SK-N-SH (cell line): ENCODE measurements around the gene CCDC40. TPM values are rescaled to one million over a fixed set of nuclear protein-coding genes. Genes with fewer than 3 reads are reported as not detected.

ENCODE experiments used
- CTCF ChIA-PET: fragments of 300-600, 350-600 bp; formaldehyde crosslinking; extraction: SDS; loops from one replicate; lab custom pipeline; 2021; lab: Yijun Ruan, JAX
- POLR2A ChIA-PET: fragments of 350-600 bp; sonication (Branson Sonifier 250); formaldehyde crosslinking; extraction: SDS; loops from one replicate; lab custom pipeline; 2020; ENCODE audit warnings: antibody characterized with exemption, inconsistent platforms; lab: Yijun Ruan, JAX
- DNase-seq: peaks from one replicate; pipeline ENCODE4 v3.0.0; 2012
- H2AFZ ChIP-seq: fragments of 200-600 bp; sonication (generic); 2 replicates; pipeline ENCODE4 v1.8.1; 2016; ENCODE audit warnings: antibody characterized with exemption, mild to moderate bottlenecking, low read depth
- H3F3A ChIP-seq: fragments of 200-600 bp; sonication (generic); replicated peaks from 2 replicates; pipeline ENCODE3; 2016; ENCODE audit warnings: antibody characterized with exemption, mild to moderate bottlenecking; ENCODE audit not compliant: insufficient read depth
- H3K27ac ChIP-seq, 2 experiments: fragments of 200-500 bp in 1 of 2; fragments of 200-600 bp in 1 of 2; sonication (Bioruptor generic) in 1 of 2; sonication (generic), shearing (Covaris generic) in 1 of 2; 2 replicates each; pipeline versions ENCODE4 v1.5.1 to v1.6.1; 2014 to 2016; ENCODE audit warnings: low read depth in 2 of 2, inconsistent platforms in 1 of 2, low read length in 1 of 2, mild to moderate bottlenecking in 1 of 2, mixed read lengths in 1 of 2
- H3K27me3 ChIP-seq: fragments of 200-600 bp; sonication (generic), shearing (Covaris generic); 2 replicates; pipeline ENCODE4 v1.6.1; 2016; ENCODE audit warnings: mixed run types; ENCODE audit not compliant: insufficient read depth
- H3K36me3 ChIP-seq, 2 experiments: fragments of 200-500 bp in 1 of 2; fragments of 200-600 bp in 1 of 2; sonication (Bioruptor generic) in 1 of 2; sonication (generic) in 1 of 2; replicated peaks in 1 of 2; 2 replicates each; pipeline versions ENCODE3 to v1.5.1; 2014 to 2016; ENCODE audit warnings: low read length in 1 of 2, mild to moderate bottlenecking in 1 of 2; ENCODE audit not compliant: insufficient read depth in 2 of 2, control insufficient read depth in 1 of 2
- H3K4me1 ChIP-seq, 2 experiments: fragments of 200-500 bp in 1 of 2; fragments of 200-600 bp in 1 of 2; sonication (Bioruptor generic) in 1 of 2; sonication (generic), shearing (Covaris generic) in 1 of 2; 2 replicates each; pipeline versions ENCODE4 v1.5.1 to v1.6.1; 2014 to 2016; ENCODE audit warnings: low read depth in 1 of 2, low read length in 1 of 2, mixed run types in 1 of 2; ENCODE audit not compliant: insufficient read depth in 2 of 2, control insufficient read depth in 1 of 2
- H3K4me2 ChIP-seq: fragments of 200-600 bp; sonication (generic), shearing (Covaris generic); 2 replicates; pipeline ENCODE4 v1.6.1; 2017; ENCODE audit warnings: mixed run types
- H3K4me3 ChIP-seq, 2 experiments: fragments of 200-500 bp in 1 of 2; fragments of 200-600 bp in 1 of 2; sonication (Bioruptor generic) in 1 of 2; sonication (generic), shearing (Covaris generic) in 1 of 2; 2 replicates each; pipeline versions ENCODE4 v1.5.1 to v1.8.1; 2014 to 2016; ENCODE audit warnings: low read depth in 2 of 2, inconsistent platforms in 1 of 2, low read length in 1 of 2, mild to moderate bottlenecking in 1 of 2, mixed read lengths in 1 of 2, moderate library complexity in 1 of 2
- H3K79me2 ChIP-seq: fragments of 200-600 bp; sonication (generic); 2 replicates; pipeline ENCODE4 v1.8.1; 2017; ENCODE audit warnings: mild to moderate bottlenecking; ENCODE audit not compliant: insufficient read depth
- H3K9ac ChIP-seq: fragments of 200-600 bp; sonication (generic); 2 replicates; pipeline ENCODE4 v1.6.1; 2017; ENCODE audit warnings: mixed run types
- H3K9me2 ChIP-seq: fragments of 200-600 bp; sonication (generic); 2 replicates; pipeline ENCODE4 v1.6.1; 2017; ENCODE audit warnings: mixed run types
- H3K9me3 ChIP-seq: fragments of 200-600 bp; sonication (generic); 2 replicates; pipeline ENCODE4 v1.6.1; 2017; ENCODE audit warnings: mixed run types, mild to moderate bottlenecking, moderate library complexity
- H4K20me1 ChIP-seq: fragments of 200-600 bp; sonication (generic); 2 replicates; pipeline ENCODE4 v1.6.1; 2017; ENCODE audit warnings: mild to moderate bottlenecking, mixed run types; ENCODE audit not compliant: insufficient read depth
- CHD2 ChIP-seq: fragments of 150-350 bp; IDR thresholded peaks from 2 replicates; pipeline ENCODE4 v1.6.1; 2018; ENCODE audit warnings: low read length; ENCODE audit not compliant: partially characterized antibody
- EP300 ChIP-seq, 2 experiments: IDR thresholded peaks; 2 replicates each; pipeline versions ENCODE4 v1.4.0 to v1.6.1; 2012; ENCODE audit warnings: borderline replicate concordance in 1 of 2, low read depth in 1 of 2, low read length in 1 of 2
- EZH2phosphoT487 ChIP-seq: fragments of 200-600 bp; sonication (generic); IDR thresholded peaks from 2 replicates; pipeline ENCODE4 v1.6.1; 2017; ENCODE audit warnings: low read depth, mixed run types, mild to moderate bottlenecking, antibody characterized with exemption, moderate library complexity, borderline replicate concordance
- FOSL2 ChIP-seq: IDR thresholded peaks from 2 replicates; pipeline ENCODE4 v1.4.0; 2012; ENCODE audit warnings: low read depth, mild to moderate bottlenecking, moderate library complexity, borderline replicate concordance
- FOXJ3 ChIP-seq: sonication (generic); formaldehyde crosslinking; IDR thresholded peaks from 2 replicates; pipeline ENCODE4 v1.5.1; 2020; ENCODE audit warnings: mild to moderate bottlenecking, missing genetic modification reagents
- FOXM1 ChIP-seq: IDR thresholded peaks from 2 replicates; pipeline ENCODE4 v1.4.0; 2012; ENCODE audit warnings: low read depth, mild to moderate bottlenecking
- JUND ChIP-seq: IDR thresholded peaks from 2 replicates; pipeline ENCODE4 v1.4.0; 2012
- MEF2A ChIP-seq: IDR thresholded peaks from 2 replicates; pipeline ENCODE4 v1.4.0; 2012; ENCODE audit warnings: low read depth, borderline replicate concordance
- NFIC ChIP-seq: IDR thresholded peaks from 2 replicates; pipeline ENCODE4 v1.4.0; 2012; ENCODE audit warnings: borderline replicate concordance
- NRF1 ChIP-seq: IDR thresholded peaks from 2 replicates; pipeline ENCODE4 v1.6.1; 2012; ENCODE audit warnings: low read depth, mild to moderate bottlenecking, low read length
- SIN3A ChIP-seq: IDR thresholded peaks from 2 replicates; pipeline ENCODE4 v1.6.1; 2012; ENCODE audit warnings: low read depth, mild to moderate bottlenecking, low read length, moderate library complexity, borderline replicate concordance
- SMC3 ChIP-seq: IDR thresholded peaks from 2 replicates; pipeline ENCODE4 v1.6.1; 2012; ENCODE audit warnings: low read depth, low read length, improper control_type of control experiment
- TAF1 ChIP-seq: IDR thresholded peaks from 2 replicates; pipeline ENCODE4 v1.6.1; 2012; ENCODE audit warnings: low read depth, mild to moderate bottlenecking, low read length, moderate library complexity, borderline replicate concordance
- TCF12 ChIP-seq: IDR thresholded peaks from 2 replicates; pipeline ENCODE4 v1.4.0; 2012
- YY1 ChIP-seq: IDR thresholded peaks from 2 replicates; pipeline ENCODE4 v1.4.0; 2012; ENCODE audit warnings: low read depth, mild to moderate bottlenecking
- WGBS: methylation state at CpG from one replicate; pipeline ENCODE4 v1.1.6; 2017; ENCODE audit warnings: low lambda C conversion rate; 5-methylcytosine and 5-hydroxymethylcytosine counted together
- polyA plus RNA-seq, 3 experiments: library from polyadenylated mRNA; depleted of rRNA; stranded (reverse); fragments of >200 nt; gene quantifications; 2 replicates each; pipeline ENCODE4 v1.2.3, GENCODE V29; 2012
- TF ChIP-seq, protein P1 (sequence below): IDR thresholded peaks from 2 replicates; pipeline ENCODE4 v1.4.0; 2012; ENCODE audit warnings: low read depth, borderline replicate concordance
- TF ChIP-seq, protein P2 (sequence below): IDR thresholded peaks from 2 replicates; pipeline ENCODE4 v1.4.0; 2012; ENCODE audit warnings: low read depth, borderline replicate concordance
- TF ChIP-seq, protein P3 (sequence below): fragments of 200-600 bp; sonication (generic); IDR thresholded peaks from 2 replicates; pipeline ENCODE4 v1.6.1; 2017; ENCODE audit warnings: antibody characterized with exemption, mild to moderate bottlenecking, moderate library complexity
- TF ChIP-seq, protein P4 (sequence below): IDR thresholded peaks from 2 replicates; pipeline ENCODE4; 2012
- TF ChIP-seq, protein P5 (sequence below): IDR thresholded peaks from 2 replicates; pipeline ENCODE4 v1.4.0; 2012; ENCODE audit warnings: low read depth

CCDC40 gene
- polyA plus RNA-seq, 1 of the 3 experiments (the other 2 are of a cell fraction): 17.3 TPM

DNA sequence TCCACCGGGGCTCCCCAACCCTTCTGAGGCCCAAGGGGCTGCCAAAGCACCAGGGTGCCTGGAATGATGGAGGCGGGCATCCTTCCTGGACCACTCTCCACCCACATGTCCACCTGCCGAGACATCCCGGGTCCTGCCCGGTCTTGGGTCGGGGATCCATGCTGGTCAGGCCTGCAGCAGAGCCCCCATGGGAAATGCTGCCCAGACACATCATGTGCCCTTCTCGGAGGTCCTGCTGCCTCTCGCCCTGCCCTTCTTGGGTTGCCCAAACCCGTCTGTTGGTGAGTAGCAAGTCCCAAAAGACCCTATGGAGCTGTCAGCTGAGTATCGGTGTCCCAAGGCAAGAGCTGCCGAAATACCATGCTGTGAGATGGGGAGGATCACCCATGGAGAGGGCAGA is 50.2 kb downstream of the CCDC40 start:
- Histone ChIP-seq H3K4me3 (no peak overlapping the region), H2AFZ (no peak overlapping the region), H3K4me1 (peaks cover 0 to 8% of the 10 kb centered on the region in 2 experiments; a peak in 1 of 4 replicates), H3K79me2 (no peaks in the 10 kb centered on the region), H3K9me2 (no peaks in the 10 kb centered on the region), H3K9me3 (no peaks in the 10 kb centered on the region), H3K27me3 (no peaks in the 10 kb centered on the region), H3K27ac (no peak overlapping the region), H3K9ac (no peak overlapping the region), H4K20me1 (no peaks in the 10 kb centered on the region), H3K36me3 (no peaks in the 10 kb centered on the region), H3F3A (no peaks in the 10 kb centered on the region), H3K4me2 (no peak overlapping the region)
- TF ChIP-seq TCF12 (no peak), FOXM1 (no peak), EP300 (IDR thresholded peaks at IDR 0.05; ENCODE audit: borderline replicate concordance in 1 of 2, low read depth in 1 of 2, low read length in 1 of 2) (no peak), FOXJ3 (CRISPR knock-in tag) (no peak), EZH2phosphoT487 (no peak), SIN3A (no peak), MEF2A (no peak), TAF1 (no peak), NRF1 (no peak), NFIC (no peak), SMC3 (no peak), JUND (no peak), YY1 (no peak), FOSL2 (no peak), CHD2 (no peak)
- TF ChIP-seq, protein P1, sequence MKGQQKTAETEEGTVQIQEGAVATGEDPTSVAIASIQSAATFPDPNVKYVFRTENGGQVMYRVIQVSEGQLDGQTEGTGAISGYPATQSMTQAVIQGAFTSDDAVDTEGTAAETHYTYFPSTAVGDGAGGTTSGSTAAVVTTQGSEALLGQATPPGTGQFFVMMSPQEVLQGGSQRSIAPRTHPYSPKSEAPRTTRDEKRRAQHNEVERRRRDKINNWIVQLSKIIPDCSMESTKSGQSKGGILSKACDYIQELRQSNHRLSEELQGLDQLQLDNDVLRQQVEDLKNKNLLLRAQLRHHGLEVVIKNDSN: no peak
- TF ChIP-seq, protein P2, sequence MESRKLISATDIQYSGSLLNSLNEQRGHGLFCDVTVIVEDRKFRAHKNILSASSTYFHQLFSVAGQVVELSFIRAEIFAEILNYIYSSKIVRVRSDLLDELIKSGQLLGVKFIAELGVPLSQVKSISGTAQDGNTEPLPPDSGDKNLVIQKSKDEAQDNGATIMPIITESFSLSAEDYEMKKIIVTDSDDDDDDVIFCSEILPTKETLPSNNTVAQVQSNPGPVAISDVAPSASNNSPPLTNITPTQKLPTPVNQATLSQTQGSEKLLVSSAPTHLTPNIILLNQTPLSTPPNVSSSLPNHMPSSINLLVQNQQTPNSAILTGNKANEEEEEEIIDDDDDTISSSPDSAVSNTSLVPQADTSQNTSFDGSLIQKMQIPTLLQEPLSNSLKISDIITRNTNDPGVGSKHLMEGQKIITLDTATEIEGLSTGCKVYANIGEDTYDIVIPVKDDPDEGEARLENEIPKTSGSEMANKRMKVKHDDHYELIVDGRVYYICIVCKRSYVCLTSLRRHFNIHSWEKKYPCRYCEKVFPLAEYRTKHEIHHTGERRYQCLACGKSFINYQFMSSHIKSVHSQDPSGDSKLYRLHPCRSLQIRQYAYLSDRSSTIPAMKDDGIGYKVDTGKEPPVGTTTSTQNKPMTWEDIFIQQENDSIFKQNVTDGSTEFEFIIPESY: no peak
- TF ChIP-seq, protein P3, sequence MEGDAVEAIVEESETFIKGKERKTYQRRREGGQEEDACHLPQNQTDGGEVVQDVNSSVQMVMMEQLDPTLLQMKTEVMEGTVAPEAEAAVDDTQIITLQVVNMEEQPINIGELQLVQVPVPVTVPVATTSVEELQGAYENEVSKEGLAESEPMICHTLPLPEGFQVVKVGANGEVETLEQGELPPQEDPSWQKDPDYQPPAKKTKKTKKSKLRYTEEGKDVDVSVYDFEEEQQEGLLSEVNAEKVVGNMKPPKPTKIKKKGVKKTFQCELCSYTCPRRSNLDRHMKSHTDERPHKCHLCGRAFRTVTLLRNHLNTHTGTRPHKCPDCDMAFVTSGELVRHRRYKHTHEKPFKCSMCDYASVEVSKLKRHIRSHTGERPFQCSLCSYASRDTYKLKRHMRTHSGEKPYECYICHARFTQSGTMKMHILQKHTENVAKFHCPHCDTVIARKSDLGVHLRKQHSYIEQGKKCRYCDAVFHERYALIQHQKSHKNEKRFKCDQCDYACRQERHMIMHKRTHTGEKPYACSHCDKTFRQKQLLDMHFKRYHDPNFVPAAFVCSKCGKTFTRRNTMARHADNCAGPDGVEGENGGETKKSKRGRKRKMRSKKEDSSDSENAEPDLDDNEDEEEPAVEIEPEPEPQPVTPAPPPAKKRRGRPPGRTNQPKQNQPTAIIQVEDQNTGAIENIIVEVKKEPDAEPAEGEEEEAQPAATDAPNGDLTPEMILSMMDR: no peak
- TF ChIP-seq, protein P4, sequence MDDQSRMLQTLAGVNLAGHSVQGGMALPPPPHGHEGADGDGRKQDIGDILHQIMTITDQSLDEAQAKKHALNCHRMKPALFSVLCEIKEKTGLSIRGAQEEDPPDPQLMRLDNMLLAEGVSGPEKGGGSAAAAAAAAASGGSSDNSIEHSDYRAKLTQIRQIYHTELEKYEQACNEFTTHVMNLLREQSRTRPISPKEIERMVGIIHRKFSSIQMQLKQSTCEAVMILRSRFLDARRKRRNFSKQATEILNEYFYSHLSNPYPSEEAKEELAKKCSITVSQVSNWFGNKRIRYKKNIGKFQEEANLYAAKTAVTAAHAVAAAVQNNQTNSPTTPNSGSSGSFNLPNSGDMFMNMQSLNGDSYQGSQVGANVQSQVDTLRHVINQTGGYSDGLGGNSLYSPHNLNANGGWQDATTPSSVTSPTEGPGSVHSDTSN: no peak
- TF ChIP-seq, protein P5, sequence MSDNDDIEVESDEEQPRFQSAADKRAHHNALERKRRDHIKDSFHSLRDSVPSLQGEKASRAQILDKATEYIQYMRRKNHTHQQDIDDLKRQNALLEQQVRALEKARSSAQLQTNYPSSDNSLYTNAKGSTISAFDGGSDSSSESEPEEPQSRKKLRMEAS: no peak
- ChIA-PET CTCF (interaction anchor here (1.6 to 3.1 kb wide), 3 partner anchors 15 to 81 kb away, joined by 4 to 27 read pairs (median 14); partner anchors contain the start of gene GAA), POLR2A (interaction anchor here (0.6 kb wide), 1 partner anchor 59 kb away, joined by 4 read pairs; no protein-coding TSS in a partner anchor)
- no peak for DNase-seq
- WGBS: 80% methylated on average over 11 of the region's 11 CpGs
